HEK293 (cell line): ENCODE results near the gene PRKAB1.

Experiments
- CTCF ChIA-PET: fragments of 350-600 bp; formaldehyde crosslinking; extraction: SDS; loops from one replicate; lab custom pipeline; 2021; ENCODE audit warnings: antibody characterized with exemption; lab: Yijun Ruan, JAX
- POLR2A ChIA-PET: fragments of 300-600 bp; formaldehyde crosslinking; extraction: SDS; loops from one replicate; lab custom pipeline; 2020; ENCODE audit warnings: antibody characterized with exemption, inconsistent platforms; lab: Yijun Ruan, JAX
- H3K27ac ChIP-seq: fragments of 200-500 bp; sonication (Bioruptor generic); 2 replicates; pipeline ENCODE4 v1.5.1; 2014; ENCODE audit warnings: low read depth, low read length, control low read depth, inconsistent platforms; ENCODE audit errors: extremely low read depth
- H3K36me3 ChIP-seq, 2 experiments: fragments of 200-500 bp in 1 of 2; sonication (Bioruptor generic) in 1 of 2; 1 replicate in 1 of 2; 2 replicates in 1 of 2; pipeline ENCODE4 v1.5.1; 2014 to 2017; ENCODE audit warnings: inconsistent platforms in 2 of 2, low read length in 2 of 2; ENCODE audit not compliant: control insufficient read depth in 2 of 2, insufficient read depth in 1 of 2
- H3K4me1 ChIP-seq: fragments of 200-500 bp; sonication (Bioruptor generic); 2 replicates; pipeline ENCODE4 v1.5.1; 2014; ENCODE audit warnings: mild to moderate bottlenecking, low read length, inconsistent platforms; ENCODE audit not compliant: control insufficient read depth, insufficient read depth
- H3K4me3 ChIP-seq: 2 replicates; pipeline ENCODE4 v1.5.1; 2011; ENCODE audit warnings: low read depth, mild to moderate bottlenecking, control low read depth, low read length, moderate library complexity
- H3K9me3 ChIP-seq: fragments of 200-500 bp; sonication (Bioruptor generic); 2 replicates; pipeline ENCODE4 v1.5.1; 2014; ENCODE audit warnings: low read depth, low read length, inconsistent platforms; ENCODE audit not compliant: control insufficient read depth, insufficient read depth
- GLI4 ChIP-seq: fragments of 450-650 bp; formaldehyde crosslinking; IDR thresholded peaks from 2 replicates; pipeline ENCODE4 v1.5.1; 2016; ENCODE audit warnings: missing biosample characterization, missing genetic modification characterization
- HOXA7 ChIP-seq: sonication (generic); formaldehyde crosslinking; IDR thresholded peaks from 2 replicates; pipeline ENCODE4 v1.8.1; 2022; ENCODE audit warnings: missing genetic modification reagents, borderline replicate concordance
- KLF8 ChIP-seq: fragments of 450-650 bp; formaldehyde crosslinking; IDR thresholded peaks from 2 replicates; pipeline ENCODE4 v1.5.1; 2016; ENCODE audit warnings: missing biosample characterization, missing genetic modification characterization
- OSR2 ChIP-seq: fragments of 450-650 bp; formaldehyde crosslinking; IDR thresholded peaks from 2 replicates; pipeline ENCODE4 v1.5.1; 2016; ENCODE audit warnings: missing biosample characterization, missing genetic modification characterization
- PATZ1 ChIP-seq: fragments of 450-650 bp; formaldehyde crosslinking; IDR thresholded peaks from 2 replicates; pipeline ENCODE4 v1.5.1; 2016; ENCODE audit warnings: missing biosample characterization, missing genetic modification characterization
- ZBTB26 ChIP-seq: fragments of 450-650 bp; formaldehyde crosslinking; optimal IDR thresholded peaks from 2 replicates; pipeline ENCODE3; 2016; ENCODE audit warnings: missing biosample characterization, mild to moderate bottlenecking, missing genetic modification characterization
- ZFP3 ChIP-seq: fragments of 450-650 bp; formaldehyde crosslinking; IDR thresholded peaks from 2 replicates; pipeline ENCODE4 v1.5.1; 2016; ENCODE audit warnings: low read depth, missing biosample characterization, missing genetic modification characterization
- ZFP37 ChIP-seq: fragments of 450-650 bp; formaldehyde crosslinking; IDR thresholded peaks from 2 replicates; pipeline ENCODE4 v1.5.1; 2016; ENCODE audit warnings: missing biosample characterization, missing genetic modification characterization
- ZNF121 ChIP-seq: fragments of 450-650 bp; formaldehyde crosslinking; IDR thresholded peaks from 2 replicates; pipeline ENCODE4 v1.5.1; 2016; ENCODE audit warnings: missing biosample characterization, missing genetic modification characterization
- ZNF174 ChIP-seq: fragments of 450-650 bp; formaldehyde crosslinking; IDR thresholded peaks from 2 replicates; pipeline ENCODE4 v1.5.0; 2017; ENCODE audit warnings: missing biosample characterization, mild to moderate bottlenecking, missing genetic modification characterization
- ZNF19 ChIP-seq: fragments of 450-650 bp; formaldehyde crosslinking; IDR thresholded peaks from 2 replicates; pipeline ENCODE4; 2016; ENCODE audit warnings: missing biosample characterization, missing genetic modification characterization, low read depth
- ZNF2 ChIP-seq: fragments of 450-650 bp; formaldehyde crosslinking; IDR thresholded peaks from 2 replicates; pipeline ENCODE4 v1.5.1; 2016; ENCODE audit warnings: missing biosample characterization, missing genetic modification characterization
- ZNF202 ChIP-seq: fragments of 450-650 bp; formaldehyde crosslinking; IDR thresholded peaks from 2 replicates; pipeline ENCODE4 v1.5.1; 2016; ENCODE audit warnings: missing biosample characterization, missing genetic modification characterization, borderline replicate concordance
- ZNF214 ChIP-seq: fragments of 450-650 bp; formaldehyde crosslinking; IDR thresholded peaks from 2 replicates; pipeline ENCODE4 v1.5.1; 2017; ENCODE audit warnings: missing biosample characterization, mild to moderate bottlenecking, missing genetic modification characterization, borderline replicate concordance
- ZNF239 ChIP-seq: fragments of 450-650 bp; formaldehyde crosslinking; IDR thresholded peaks from 2 replicates; pipeline ENCODE4 v1.5.1; 2016; ENCODE audit warnings: missing biosample characterization, missing genetic modification characterization
- ZNF280C ChIP-seq: fragments of 450-650 bp; formaldehyde crosslinking; IDR thresholded peaks from 2 replicates; pipeline ENCODE4 v1.5.1; 2016; ENCODE audit warnings: missing biosample characterization, missing genetic modification characterization
- ZNF292 ChIP-seq: fragments of 450-650 bp; formaldehyde crosslinking; IDR thresholded peaks from 2 replicates; pipeline ENCODE4 v1.5.1; 2016; ENCODE audit warnings: low read depth, missing biosample characterization, missing genetic modification characterization, borderline replicate concordance
- ZNF394 ChIP-seq: fragments of 450-650 bp; formaldehyde crosslinking; IDR thresholded peaks from 2 replicates; pipeline ENCODE4 v1.5.1; 2016; ENCODE audit warnings: missing biosample characterization, missing genetic modification characterization, mild to moderate bottlenecking, moderate library complexity, borderline replicate concordance
- ZNF501 ChIP-seq: fragments of 450-650 bp; formaldehyde crosslinking; IDR thresholded peaks from 2 replicates; pipeline ENCODE4 v1.5.1; 2016; ENCODE audit warnings: missing biosample characterization, missing genetic modification characterization
- ZNF555 ChIP-seq: fragments of 450-650 bp; formaldehyde crosslinking; conservative IDR thresholded peaks from 2 replicates; pipeline ENCODE4 v1.5.1; 2017; ENCODE audit warnings: missing biosample characterization, mild to moderate bottlenecking, missing genetic modification characterization, inconsistent platforms
- ZNF621 ChIP-seq: fragments of 450-650 bp; formaldehyde crosslinking; IDR thresholded peaks from 2 replicates; pipeline ENCODE4 v1.5.1; 2017; ENCODE audit warnings: missing biosample characterization, missing genetic modification characterization
- ZNF645 ChIP-seq: fragments of 450-650 bp; formaldehyde crosslinking; IDR thresholded peaks from 2 replicates; pipeline ENCODE4; 2016; ENCODE audit warnings: missing biosample characterization, missing genetic modification characterization
- ZNF654 ChIP-seq: fragments of 450-650 bp; formaldehyde crosslinking; IDR thresholded peaks from 2 replicates; pipeline ENCODE4 v1.5.1; 2016; ENCODE audit warnings: low read depth, missing biosample characterization, missing genetic modification characterization
- ZSCAN5A ChIP-seq: fragments of 450-650 bp; formaldehyde crosslinking; IDR thresholded peaks from 2 replicates; pipeline ENCODE4 v1.5.1; 2016; ENCODE audit warnings: missing biosample characterization, missing genetic modification characterization

The PRKAB1 gene

GRCh38 chr12:119627686-119628085 is 40.2 kb upstream of the PRKAB1 start:
- no peak for TF ChIP-seq ZNF654 (tag by site-specific recombination)
- no peak for TF ChIP-seq GLI4 (tag by site-specific recombination)
- TF ChIP-seq ZNF555 (tag by site-specific recombination): no peak
- TF ChIP-seq HOXA7 (CRISPR knock-in tag): no peak
- no peak for TF ChIP-seq KLF8 (tag by site-specific recombination)
- TF ChIP-seq ZFP37 (tag by site-specific recombination): no peak
- TF ChIP-seq ZNF621: no peak
- TF ChIP-seq ZNF394 (tag by site-specific recombination): no peak
- no peak for TF ChIP-seq ZBTB26 (tag by site-specific recombination)
- TF ChIP-seq ZNF292: no peak
- no peak for TF ChIP-seq ZSCAN5A
- TF ChIP-seq ZNF19 (tag by site-specific recombination): no peak
- TF ChIP-seq ZNF239 (tag by site-specific recombination): no peak
- no peak for TF ChIP-seq ZNF2 (tag by site-specific recombination)
- TF ChIP-seq ZNF121 (tag by site-specific recombination): no peak
- TF ChIP-seq ZNF202 (tag by site-specific recombination): no peak
- no peak for TF ChIP-seq ZNF280C (tag by site-specific recombination)
- no peak for TF ChIP-seq ZNF174
- no peak overlapping the region for H3K27ac ChIP-seq
- ChIA-PET POLR2A (no interaction called here), CTCF (no interaction called here)
- H3K9me3 ChIP-seq: no peaks in the 10 kb centered on the region
- H3K4me3 ChIP-seq: no peak overlapping the region
- no peaks in the 10 kb centered on the region for H3K4me1 ChIP-seq
- no peaks in the 10 kb centered on the region for H3K36me3 ChIP-seq

GRCh38 chr12:119630223-119630780 is 37.6 kb upstream of the PRKAB1 start:
- no peak overlapping the region for H3K4me3 ChIP-seq
- TF ChIP-seq PATZ1 (no peak), ZNF645 (tag by site-specific recombination) (no peak), ZFP3 (tag by site-specific recombination) (no peak), ZNF214 (no peak), ZNF501 (tag by site-specific recombination) (no peak), OSR2 (tag by site-specific recombination) (no peak)
- TF ChIP-seq, all 188 proteins: peak for 0
- ChIA-PET CTCF (interaction anchor here (1.2 kb wide), 1 partner anchor 86 kb away, joined by 4 read pairs; no protein-coding TSS in a partner anchor), POLR2A (no interaction called here)
- Histone ChIP-seq H3K27ac (no peak overlapping the region), H3K9me3 (no peaks in the 10 kb centered on the region), H3K36me3 (no peaks in the 10 kb centered on the region), H3K4me1 (no peaks in the 10 kb centered on the region)
